AG04450 (cell line): Measurements from ENCODE around the gene PIGU. TPM values are rescaled to one million over a fixed set of nuclear protein-coding genes. Genes with fewer than 3 reads are reported as not detected.

Experiments used
- CTCF ChIA-PET: fragments of 300-600, 350-600 bp; formaldehyde crosslinking; extraction: SDS; loops from one replicate; lab custom pipeline; 2022; ENCODE audit warnings: antibody characterized with exemption, inconsistent platforms; lab: Charles Lee
- POLR2A ChIA-PET: fragments of 350-600 bp; formaldehyde crosslinking; extraction: SDS; loops from one replicate; lab custom pipeline; 2021; ENCODE audit warnings: antibody characterized with exemption, inconsistent platforms; lab: Yijun Ruan, JAX
- DNase-seq: peaks from one replicate; pipeline ENCODE4 v3.0.0-alpha.2; 2011; ENCODE audit warnings: low read depth, low spot score
- H3K27ac ChIP-seq: one replicate; pipeline ENCODE4 v1.5.1; 2012; ENCODE audit warnings: low read depth, low read length, control low read depth
- H3K27me3 ChIP-seq: one replicate; pipeline ENCODE4 v1.6.0; 2012; ENCODE audit warnings: low read length; ENCODE audit not compliant: control insufficient read depth, insufficient read depth
- H3K4me3 ChIP-seq: 2 replicates; pipeline ENCODE4 v1.5.1; 2011; ENCODE audit warnings: mild to moderate bottlenecking, low read depth, low read length, control low read depth
- H3K9me3 ChIP-seq: 2 replicates; pipeline ENCODE4 v1.5.1; 2012; ENCODE audit warnings: low read length; ENCODE audit not compliant: control insufficient read depth, insufficient read depth
- polyA plus RNA-seq: library from polyadenylated mRNA; depleted of rRNA; stranded (reverse); fragments of >200 nt; gene quantifications from 2 replicates; pipeline ENCODE4 v1.2.3, GENCODE V29; 2011
- TF ChIP-seq, protein P1 (sequence below): IDR thresholded peaks from 2 replicates; pipeline ENCODE4 v1.5.1; 2011; ENCODE audit warnings: low read depth, low read length, control low read depth, inconsistent platforms

PIGU gene
- polyA plus RNA-seq, 1 experiment = 54.8 TPM

DNA sequence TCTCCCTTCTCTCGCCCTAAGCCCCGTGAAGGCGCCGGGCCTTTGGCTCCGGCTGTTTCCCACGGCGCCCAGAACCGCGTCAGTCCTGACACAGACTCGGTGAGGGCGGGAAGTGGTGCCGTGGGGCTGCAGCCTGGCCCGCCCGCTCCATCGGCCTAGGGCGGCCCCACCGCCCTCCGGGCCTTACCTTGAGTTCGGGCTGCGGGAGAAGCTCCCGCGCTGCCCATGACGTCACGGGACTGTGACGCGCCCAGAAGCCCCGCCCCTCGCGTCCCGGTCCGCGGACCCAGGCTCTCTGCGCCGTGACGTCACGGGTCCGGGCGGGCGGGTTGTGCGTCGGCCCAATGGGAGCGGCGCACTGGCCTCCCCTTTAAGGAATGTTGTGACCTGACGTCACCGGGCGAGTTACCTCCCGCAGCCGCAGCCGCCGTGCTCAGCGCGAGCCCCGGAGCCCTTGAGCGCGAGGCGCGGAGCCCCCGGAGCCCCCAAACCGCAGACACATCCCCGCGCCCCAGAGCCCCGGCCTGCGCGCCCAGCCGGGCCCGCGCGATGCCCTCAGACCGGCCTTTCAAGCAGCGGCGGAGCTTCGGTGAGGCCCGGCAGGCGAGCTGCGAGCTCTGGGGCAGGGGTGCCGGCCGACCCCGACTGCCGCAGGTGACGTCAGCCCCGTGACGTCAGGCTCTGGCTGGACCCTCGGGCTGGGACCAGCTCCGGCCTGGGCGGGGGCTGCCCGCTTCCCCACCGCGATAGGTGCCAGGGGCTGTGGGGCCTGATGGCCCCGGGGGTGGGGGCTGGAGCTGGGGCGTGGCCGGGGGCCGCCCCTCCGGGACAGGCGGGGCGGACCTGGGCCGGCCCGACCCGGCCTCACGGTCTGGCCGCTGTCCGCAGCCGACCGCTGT lies 118.3 kb downstream of the PIGU start, which contains the start of gene MAP1LC3A:
TSS of gene MAP1LC3A (plus strand) at position 399 of the 899 bp plus-strand sequence. CDS start at position 550, 151 bp downstream.
- POLR2A ChIA-PET = interaction anchor here (0.6 to 1.3 kb wide), 4 partner anchors 55 to 155 kb away, joined by 3 to 13 read pairs (median 6); partner anchors contain the start of gene TP53INP2
- CTCF ChIA-PET = interaction anchor here (0.9 to 1.4 kb wide), 3 partner anchors 211 to 246 kb away, joined by 3 to 8 read pairs (median 5); no protein-coding TSS in a partner anchor
- TF ChIP-seq, protein P1, sequence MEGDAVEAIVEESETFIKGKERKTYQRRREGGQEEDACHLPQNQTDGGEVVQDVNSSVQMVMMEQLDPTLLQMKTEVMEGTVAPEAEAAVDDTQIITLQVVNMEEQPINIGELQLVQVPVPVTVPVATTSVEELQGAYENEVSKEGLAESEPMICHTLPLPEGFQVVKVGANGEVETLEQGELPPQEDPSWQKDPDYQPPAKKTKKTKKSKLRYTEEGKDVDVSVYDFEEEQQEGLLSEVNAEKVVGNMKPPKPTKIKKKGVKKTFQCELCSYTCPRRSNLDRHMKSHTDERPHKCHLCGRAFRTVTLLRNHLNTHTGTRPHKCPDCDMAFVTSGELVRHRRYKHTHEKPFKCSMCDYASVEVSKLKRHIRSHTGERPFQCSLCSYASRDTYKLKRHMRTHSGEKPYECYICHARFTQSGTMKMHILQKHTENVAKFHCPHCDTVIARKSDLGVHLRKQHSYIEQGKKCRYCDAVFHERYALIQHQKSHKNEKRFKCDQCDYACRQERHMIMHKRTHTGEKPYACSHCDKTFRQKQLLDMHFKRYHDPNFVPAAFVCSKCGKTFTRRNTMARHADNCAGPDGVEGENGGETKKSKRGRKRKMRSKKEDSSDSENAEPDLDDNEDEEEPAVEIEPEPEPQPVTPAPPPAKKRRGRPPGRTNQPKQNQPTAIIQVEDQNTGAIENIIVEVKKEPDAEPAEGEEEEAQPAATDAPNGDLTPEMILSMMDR = no peak

DNA sequence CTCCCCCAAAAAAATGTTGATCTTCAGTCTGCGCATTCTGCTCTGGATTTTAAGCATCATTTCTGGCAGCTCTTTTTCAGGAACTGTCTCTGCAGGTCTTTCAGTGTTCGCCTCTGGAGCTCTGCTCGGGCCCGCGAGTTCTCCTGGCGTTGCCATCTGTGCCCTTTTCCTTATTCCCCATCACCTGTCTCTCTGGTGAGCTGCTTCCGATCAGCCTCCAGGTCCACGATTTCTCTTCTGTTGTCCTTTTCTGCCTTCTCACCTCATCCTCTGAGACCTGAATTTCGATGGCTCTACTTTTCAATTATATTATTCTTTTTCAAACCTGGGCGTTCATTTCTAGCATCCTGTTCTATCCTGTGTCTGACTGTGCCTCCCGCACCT lies 119.0 kb downstream of the PIGU start:
- peak overlapping the region; percentile 71 for H3K4me3 ChIP-seq
- no peaks in the 10 kb centered on the region for H3K27me3 ChIP-seq
- no peaks in the 10 kb centered on the region for H3K9me3 ChIP-seq
- ChIA-PET POLR2A (interaction anchor here (0.8 to 1.3 kb wide), 2 partner anchors 146 to 155 kb away, joined by 4 to 7 read pairs; partner anchors contain the start of gene TP53INP2), CTCF (interaction anchor here (0.9 kb wide), 2 partner anchors 212 to 245 kb away, joined by 3 to 8 read pairs; no protein-coding TSS in a partner anchor)
- peak overlapping the region; percentile 65 for H3K27ac ChIP-seq
- no peak for DNase-seq
- TF ChIP-seq, protein P1 = no peak

More for the DNA sequence above, 118.3 kb downstream of the PIGU start, which contains the start of gene MAP1LC3A:
- Histone ChIP-seq H3K27me3 (no peaks in the 10 kb centered on the region), H3K27ac (peak within 1 kb of the TSS; percentile 65), H3K9me3 (no peaks in the 10 kb centered on the region), H3K4me3 (peak within 1 kb of the TSS; percentile 71)
- DNase-seq = peak; percentile 88

DNA sequence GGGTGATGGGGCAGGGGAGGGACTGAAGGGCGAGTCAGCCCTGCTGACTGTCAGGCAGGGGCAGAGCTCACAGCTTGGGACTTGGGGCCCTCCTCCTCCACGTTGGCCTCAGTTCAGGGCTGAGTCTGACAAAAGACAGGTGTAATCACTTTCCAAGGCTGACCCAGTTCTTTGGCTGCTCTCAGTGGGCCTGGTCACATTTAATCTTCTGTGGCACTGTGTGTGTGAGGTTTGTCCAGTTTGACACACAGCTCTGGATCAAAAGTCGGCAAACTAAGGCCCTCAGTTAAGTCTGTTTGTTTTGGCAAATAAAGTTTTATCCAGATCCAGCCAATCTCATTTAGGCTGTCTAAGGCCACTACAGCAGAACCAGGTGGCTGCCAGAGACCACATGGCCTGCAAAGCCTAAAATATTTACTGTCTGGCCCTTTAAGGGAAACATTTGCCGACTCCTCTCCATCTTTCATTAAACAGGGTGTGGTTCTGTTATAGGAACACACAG lies 123.5 kb downstream of the PIGU start:
- POLR2A ChIA-PET = no interaction called here

DNA sequence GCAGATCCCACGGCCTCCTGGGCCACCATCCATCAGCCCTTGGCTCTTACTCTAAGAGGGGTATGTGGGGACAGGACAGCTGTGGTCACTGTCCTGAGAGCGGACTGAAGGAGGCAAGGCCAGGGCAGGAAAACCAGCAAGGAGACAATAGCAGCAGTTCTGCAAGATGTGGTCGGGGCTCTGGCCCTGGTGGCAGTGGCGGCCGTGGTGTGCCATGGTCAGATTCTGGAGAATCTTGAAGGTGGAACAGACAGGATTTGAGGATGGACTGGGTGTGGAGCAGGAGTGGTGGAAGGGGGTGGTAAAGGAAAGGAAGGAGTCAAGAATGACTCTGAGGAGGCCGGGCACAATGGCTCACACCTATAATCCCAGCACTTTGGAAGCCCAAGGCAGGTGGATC lies 124.3 kb downstream of the PIGU start:
- Histone ChIP-seq H3K27me3 (no peaks in the 10 kb centered on the region), H3K27ac (no peak overlapping the region), H3K9me3 (no peaks in the 10 kb centered on the region; the same call in 1 of the 2 replicates), H3K4me3 (no peak overlapping the region)
- no peak for DNase-seq
- POLR2A ChIA-PET = no interaction called here
- CTCF ChIA-PET = no interaction called here
- TF ChIP-seq, protein P1 = no peak

More for the DNA sequence above, 123.5 kb downstream of the PIGU start:
- Histone ChIP-seq H3K27me3 (no peaks in the 10 kb centered on the region), H3K4me3 (no peak overlapping the region), H3K27ac (no peak overlapping the region), H3K9me3 (no peaks in the 10 kb centered on the region; the same call in 1 of the 2 replicates)
- CTCF ChIA-PET = no interaction called here
- TF ChIP-seq, protein P1 = no peak
- no peak for DNase-seq

DNA sequence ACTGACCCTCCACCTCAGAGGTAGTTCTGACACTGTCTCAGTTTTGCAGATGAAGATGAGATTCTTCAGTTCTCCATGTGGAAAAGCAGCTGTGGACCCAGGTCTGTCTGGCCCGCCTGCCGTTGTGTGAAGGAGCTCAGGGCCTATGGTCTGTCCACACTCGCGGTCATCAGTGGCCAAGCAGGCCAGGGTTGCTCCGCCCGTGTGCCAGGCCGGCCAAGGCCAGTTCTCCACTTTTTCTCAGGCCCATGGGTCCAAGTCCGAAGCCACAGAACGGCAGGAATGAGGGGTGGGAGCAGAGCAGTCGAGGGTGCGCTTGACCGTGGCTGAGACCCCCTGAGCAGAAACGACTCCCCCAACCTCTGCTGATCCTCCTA lies 127.0 kb downstream of the PIGU start:
- Histone ChIP-seq H3K9me3 (no peaks in the 10 kb centered on the region; the same call in 1 of the 2 replicates), H3K27ac (no peak overlapping the region), H3K4me3 (no peak overlapping the region), H3K27me3 (no peaks in the 10 kb centered on the region)
- ChIA-PET CTCF (no interaction called here), POLR2A (no interaction called here)
- DNase-seq = no peak
- TF ChIP-seq, protein P1 = no peak
